ENCODE results near the gene SOST. TPM values are rescaled to one million over a fixed set of nuclear protein-coding genes. Genes with fewer than 3 reads are reported as not detected.
A peak's percentile ranks its signal among the peaks of the same experiment; 100 is the strongest.

SOST gene
- total RNA-seq, 4 donors from 2014 or later, result 0.49 to 1.5 TPM; not detected in 2

DNA sequence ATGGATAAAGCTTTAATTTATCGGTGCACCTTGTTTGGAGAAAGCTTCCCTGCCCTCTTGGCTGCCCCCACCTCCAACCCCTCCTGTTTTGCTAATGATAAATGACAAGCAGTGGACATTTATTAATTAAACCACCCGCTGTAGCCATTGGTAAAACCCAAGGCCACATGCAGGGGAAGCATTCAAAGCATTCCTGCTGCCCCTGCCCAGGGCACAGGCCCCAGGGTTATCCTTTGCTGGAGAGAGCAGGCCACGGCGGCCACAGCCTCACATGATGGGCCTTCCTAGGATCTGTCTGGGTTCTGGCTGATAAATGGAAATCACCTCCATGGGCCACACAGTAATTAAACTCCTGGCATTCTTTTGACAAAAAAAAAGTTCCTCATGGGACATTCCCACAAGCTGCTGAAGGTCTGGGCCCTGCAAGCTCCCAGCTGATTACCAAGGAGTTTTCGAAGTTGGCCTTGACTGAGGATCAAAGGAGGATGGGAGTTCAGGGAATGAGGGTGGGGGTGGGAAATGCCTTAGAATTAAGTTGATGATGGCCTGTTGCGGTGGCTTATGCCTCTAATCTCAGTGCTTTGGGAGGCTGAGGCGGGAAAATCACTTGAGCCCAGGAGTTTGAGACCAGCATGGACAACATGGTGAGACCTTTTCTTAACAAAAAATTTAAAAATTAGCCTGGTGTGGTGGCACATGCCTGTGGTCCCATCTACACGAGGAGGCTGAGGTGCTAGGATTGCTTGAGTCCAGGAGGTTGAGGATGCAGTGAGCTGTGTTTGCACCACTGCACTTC lies 35.5 kb downstream of the SOST start:
- WGBS, 2 donors, result 87 to 89% methylated on average over 8 of the region's 8 CpGs
- no peak overlapping the region for H3K4me3 ChIP-seq (ENCODE audit: low read depth, poor library complexity, severe bottlenecking)
- TF ChIP-seq POLR2A (IDR thresholded peaks at IDR 0.05), result no peak
- TF ChIP-seq, protein P1, sequence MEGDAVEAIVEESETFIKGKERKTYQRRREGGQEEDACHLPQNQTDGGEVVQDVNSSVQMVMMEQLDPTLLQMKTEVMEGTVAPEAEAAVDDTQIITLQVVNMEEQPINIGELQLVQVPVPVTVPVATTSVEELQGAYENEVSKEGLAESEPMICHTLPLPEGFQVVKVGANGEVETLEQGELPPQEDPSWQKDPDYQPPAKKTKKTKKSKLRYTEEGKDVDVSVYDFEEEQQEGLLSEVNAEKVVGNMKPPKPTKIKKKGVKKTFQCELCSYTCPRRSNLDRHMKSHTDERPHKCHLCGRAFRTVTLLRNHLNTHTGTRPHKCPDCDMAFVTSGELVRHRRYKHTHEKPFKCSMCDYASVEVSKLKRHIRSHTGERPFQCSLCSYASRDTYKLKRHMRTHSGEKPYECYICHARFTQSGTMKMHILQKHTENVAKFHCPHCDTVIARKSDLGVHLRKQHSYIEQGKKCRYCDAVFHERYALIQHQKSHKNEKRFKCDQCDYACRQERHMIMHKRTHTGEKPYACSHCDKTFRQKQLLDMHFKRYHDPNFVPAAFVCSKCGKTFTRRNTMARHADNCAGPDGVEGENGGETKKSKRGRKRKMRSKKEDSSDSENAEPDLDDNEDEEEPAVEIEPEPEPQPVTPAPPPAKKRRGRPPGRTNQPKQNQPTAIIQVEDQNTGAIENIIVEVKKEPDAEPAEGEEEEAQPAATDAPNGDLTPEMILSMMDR (IDR thresholded peaks at IDR 0.05), result no peak
- intact Hi-C loops (cut with DNase I; ENCODE audit: low total_unique reads), result no loop called here
- DNase-seq (ENCODE audit: low spot score in 2 of 2), result no peak

DNA sequence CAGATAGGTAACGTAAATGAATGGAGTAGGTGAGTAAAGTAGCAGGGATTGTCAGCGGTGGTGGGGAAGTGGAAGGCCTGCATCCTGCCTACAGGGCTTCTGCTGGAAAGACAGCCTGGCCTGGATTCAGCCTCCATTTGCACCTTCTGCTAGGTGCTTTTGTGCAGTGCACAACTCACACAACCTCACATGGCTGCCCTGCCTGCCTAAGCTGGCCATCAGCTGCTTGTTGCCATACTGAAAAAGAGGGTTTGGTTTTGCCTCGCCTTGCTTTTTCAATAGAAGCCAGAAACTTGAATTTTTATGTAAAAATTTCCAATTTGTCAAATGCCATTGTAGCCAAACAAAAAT lies 36.3 kb downstream of the SOST start:
- TF ChIP-seq POLR2A (IDR thresholded peaks at IDR 0.05), result no peak
- TF ChIP-seq, protein P1 (IDR thresholded peaks at IDR 0.05), result no peak
- 93 to 95% methylated on average over 3 of the region's 3 CpGs for WGBS, 2 donors

DNA sequence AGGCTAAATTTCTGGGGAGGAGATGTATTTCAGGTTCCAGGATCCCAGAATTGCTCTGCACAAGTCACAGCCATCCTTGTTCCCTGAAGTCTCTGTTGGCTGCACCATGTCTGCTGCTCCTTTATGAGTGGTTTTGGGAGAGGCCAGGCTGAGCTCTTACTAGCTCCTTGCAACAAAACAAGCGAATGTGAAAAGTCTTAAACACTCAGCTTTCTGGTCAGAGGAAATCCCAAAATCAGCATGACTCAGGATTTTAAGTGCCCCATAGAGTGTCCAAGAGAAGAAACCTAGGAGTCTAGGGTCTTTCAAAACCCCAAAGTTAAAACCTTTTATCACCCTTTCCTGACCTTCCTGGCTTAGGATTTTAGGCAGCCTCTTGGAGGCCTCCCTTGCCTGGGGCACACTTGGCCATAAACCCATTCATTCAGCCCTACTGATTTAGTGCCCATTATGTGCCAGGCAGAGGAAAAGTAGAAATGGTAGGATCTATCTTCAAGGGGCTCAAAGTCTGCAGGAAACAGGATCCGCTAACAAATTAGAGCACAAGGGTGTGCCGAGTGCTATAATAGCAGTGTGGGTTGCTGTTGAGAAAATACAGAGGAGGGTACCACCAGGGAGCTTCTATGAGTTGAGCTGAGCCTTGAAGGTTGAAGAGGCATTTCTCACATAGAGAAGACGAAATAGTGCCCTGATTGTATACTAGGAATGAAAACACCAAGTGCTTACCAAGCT lies 36.9 kb downstream of the SOST start:
- WGBS, 2 donors, result 84 to 86% methylated on average over 4 of the region's 4 CpGs
- TF ChIP-seq, protein P1 (IDR thresholded peaks at IDR 0.05), result no peak
- TF ChIP-seq POLR2A (IDR thresholded peaks at IDR 0.05), result no peak
- no peak for DNase-seq (ENCODE audit: low spot score in 2 of 2)
- intact Hi-C loops (cut with DNase I; ENCODE audit: low total_unique reads), result no loop called here
- no peak overlapping the region for H3K4me3 ChIP-seq (ENCODE audit: low read depth, poor library complexity, severe bottlenecking)

More for the DNA sequence above, 36.3 kb downstream of the SOST start:
- no peak overlapping the region for H3K4me3 ChIP-seq (ENCODE audit: low read depth, poor library complexity, severe bottlenecking)
- DNase-seq (ENCODE audit: low spot score in 2 of 2), result no peak
- intact Hi-C loops (cut with DNase I; ENCODE audit: low total_unique reads), result no loop called here

DNA sequence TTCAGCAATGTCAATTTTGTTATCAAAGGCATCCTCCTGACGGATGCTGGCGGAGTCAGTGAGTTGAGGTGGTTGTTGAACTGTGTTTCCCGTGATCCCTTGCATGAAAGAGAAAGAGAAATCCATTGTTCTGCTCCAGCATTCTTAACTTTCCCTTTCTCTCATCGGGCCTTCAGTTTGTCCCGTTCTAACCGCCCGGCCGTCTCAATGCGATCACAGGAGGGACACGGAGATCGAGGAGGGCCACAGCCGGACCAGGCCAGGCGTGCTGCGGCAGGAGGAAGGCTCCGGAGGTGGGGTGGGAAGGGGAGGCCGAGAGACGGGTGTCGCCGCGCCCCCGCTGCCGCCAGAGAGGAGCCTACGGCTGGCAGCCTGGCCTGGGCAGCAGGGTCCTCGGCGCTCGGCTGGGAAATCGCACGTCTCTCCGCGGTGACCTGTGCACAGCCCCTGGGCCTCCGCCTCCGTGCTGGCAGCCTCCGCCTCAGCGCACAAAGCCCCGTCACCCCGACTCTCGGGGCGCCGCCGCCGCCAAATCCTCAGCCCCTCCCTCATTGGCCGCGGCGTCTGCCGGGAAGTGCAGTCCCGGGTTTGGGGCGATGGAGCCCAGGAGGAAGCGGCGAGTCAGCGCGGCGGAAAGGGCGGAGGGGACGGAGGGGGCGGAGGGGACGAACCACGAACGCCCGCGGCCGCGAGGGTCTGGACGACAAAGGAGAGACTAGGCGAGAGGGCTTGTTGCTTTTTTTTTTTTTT lies 38.1 kb downstream of the SOST start:
- intact Hi-C loops (cut with DNase I; ENCODE audit: low total_unique reads), result no loop called here
- no peak for TF ChIP-seq POLR2A (IDR thresholded peaks at IDR 0.05)
- TF ChIP-seq, protein P1 (IDR thresholded peaks at IDR 0.05), result no peak
- 1% methylated on average over 64 of the region's 64 CpGs for WGBS, 2 donors
- DNase-seq (ENCODE audit: low spot score in 2 of 2), result peak; percentile 58 to 95
- H3K4me3 ChIP-seq (ENCODE audit: low read depth, poor library complexity, severe bottlenecking), result peak overlapping the region; percentile 67

DNA sequence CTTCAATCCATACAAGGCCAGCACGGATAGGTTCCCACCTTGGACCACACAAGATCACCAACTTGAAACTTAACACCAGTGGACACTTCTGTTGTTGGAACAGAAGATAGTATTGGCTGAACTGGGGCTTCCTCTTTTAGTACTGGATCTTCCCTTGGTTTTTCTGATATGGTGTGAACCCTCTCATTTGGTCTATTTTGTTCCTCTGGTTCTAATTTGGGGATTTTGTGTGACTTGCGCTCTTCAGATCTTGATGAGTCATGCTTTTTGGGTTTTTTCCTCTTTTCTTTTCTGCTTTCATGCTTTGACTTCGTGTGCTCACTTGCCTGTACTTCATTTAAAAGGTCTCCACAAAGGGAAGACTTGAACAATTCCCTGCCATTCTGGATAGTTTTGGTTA lies 39.0 kb downstream of the SOST start:
- WGBS, 2 donors, result 55% methylated on average over 3 of the region's 3 CpGs
- intact Hi-C loops (cut with DNase I; ENCODE audit: low total_unique reads), result no loop called here

More for the DNA sequence above, 39.0 kb downstream of the SOST start:
- DNase-seq (ENCODE audit: low spot score in 2 of 2), result no peak
- TF ChIP-seq, protein P1 (IDR thresholded peaks at IDR 0.05), result no peak
- no peak for TF ChIP-seq POLR2A (IDR thresholded peaks at IDR 0.05)
- no peak overlapping the region for H3K4me3 ChIP-seq (ENCODE audit: low read depth, poor library complexity, severe bottlenecking)
